Measurements from ENCODE around the gene OCLN. TPM values are rescaled to one million over a fixed set of nuclear protein-coding genes. Genes with fewer than 3 reads are reported as not detected.

OCLN gene
- total and polyA plus RNA-seq, 9 of the 15 experiments (the other 6 are each of a cell fraction or from before 2014, with no cell fraction given): 0.05 to 0.29 (median 0.15) TPM

GRCh38 chr5:69494452-69494851 is 1.9 kb downstream of the OCLN start:
- peaks cover 34 to 42% of the 10 kb centered on the region in 2 experiments for H3K27me3 ChIP-seq (ENCODE audit: control insufficient read depth in 2 of 2, insufficient read depth in 2 of 2, low read length in 2 of 2)
- H3K27ac ChIP-seq (ENCODE audit: extremely low read depth, low read depth, low read length): no peak overlapping the region
- FAIRE-seq (no peak), DNase-seq (ENCODE audit: extremely low read depth in 1 of 4, low spot score in 3 of 4) (no peak), ATAC-seq (no peak)
- H2AFZ ChIP-seq (ENCODE audit: low read depth, low read length): no peak overlapping the region
- TF ChIP-seq SPI1 (IDR thresholded peaks at IDR 0.05; ENCODE audit: borderline replicate concordance, low read depth, low read length) (no peak), ZFP36 (IDR thresholded peaks at IDR 0.05; ENCODE audit: low read depth, low read length, partially characterized antibody) (peak; percentile 4)
- POLR2A ChIA-PET: no interaction called here
- H3K9me1 ChIP-seq (ENCODE audit: control insufficient read depth, insufficient read depth, low read length): no peaks in the 10 kb centered on the region
- no TSS peak for BruUV-seq (replicated peaks)
- no peak overlapping the region for H3K9ac ChIP-seq (ENCODE audit: insufficient read depth in 1 of 2, low read depth in 2 of 2, low read length in 2 of 2)
- WGBS (ENCODE audit: insufficient coverage, low coverage, missing lambda C conversion rate): 9% methylated on average over 8 of the region's 8 CpGs
- intact Hi-C loops (cut with micrococcal nuclease): no loop called here
- H3K4me1 ChIP-seq (replicated peaks in 1 of 2; ENCODE audit: control insufficient read depth in 2 of 2, insufficient read depth in 2 of 2, low read length in 2 of 2): peaks cover 0 to 19% of the 10 kb centered on the region in 2 experiments; a peak in 2 of 5 replicates
- no peaks in the 10 kb centered on the region for H4K20me1 ChIP-seq (replicated peaks; ENCODE audit: control insufficient read depth, insufficient read depth, low read length)
- H3K4me2 ChIP-seq (ENCODE audit: insufficient read depth, low read length): no peak overlapping the region
- H3K36me3 ChIP-seq (ENCODE audit: control insufficient read depth, insufficient read depth, low read length): no peaks in the 10 kb centered on the region
- H3K79me2 ChIP-seq (ENCODE audit: control insufficient read depth, insufficient read depth, low read length): no peaks in the 10 kb centered on the region
- in situ Hi-C loops (cut with MboI): no loop called here
- CTCF ChIA-PET (ENCODE audit: low intra/inter-chr PET ratio): no interaction called here
- H3K9me3 ChIP-seq (replicated peaks; ENCODE audit: control insufficient read depth, insufficient read depth, low read depth, low read length): no peaks in the 10 kb centered on the region
- H3K4me3 ChIP-seq: no peak overlapping the region

GRCh38 chr5:69497006-69497520 is 4.5 kb downstream of the OCLN start:
- H3K9me1 ChIP-seq (ENCODE audit: control insufficient read depth, insufficient read depth, low read length): no peaks in the 10 kb centered on the region
- no peaks in the 10 kb centered on the region for H3K79me2 ChIP-seq (ENCODE audit: control insufficient read depth, insufficient read depth, low read length)
- H3K9ac ChIP-seq (ENCODE audit: insufficient read depth in 1 of 2, low read depth in 2 of 2, low read length in 2 of 2): no peak overlapping the region
- in situ Hi-C loops (cut with MboI): no loop called here
- H3K4me3 ChIP-seq: no peak overlapping the region
- H3K27ac ChIP-seq (ENCODE audit: extremely low read depth, low read depth, low read length): no peak overlapping the region
- H3K9me3 ChIP-seq (replicated peaks; ENCODE audit: control insufficient read depth, insufficient read depth, low read depth, low read length): no peaks in the 10 kb centered on the region
- no peak for DNase-seq (ENCODE audit: extremely low read depth in 1 of 4, low spot score in 3 of 4)
- no peaks in the 10 kb centered on the region for H4K20me1 ChIP-seq (replicated peaks; ENCODE audit: control insufficient read depth, insufficient read depth, low read length)
- POLR2A ChIA-PET: interaction anchor here (0.6 to 1.6 kb wide), 2 partner anchors 36 to 1720 kb away, joined by 4 to 5 read pairs; no protein-coding TSS in a partner anchor
- intact Hi-C loops (cut with micrococcal nuclease): no loop called here
- no peaks in the 10 kb centered on the region for H3K36me3 ChIP-seq (ENCODE audit: control insufficient read depth, insufficient read depth, low read length)
- H2AFZ ChIP-seq (ENCODE audit: low read depth, low read length): no peak overlapping the region
- 11% methylated on average over 5 of the region's 5 CpGs for WGBS (ENCODE audit: insufficient coverage, low coverage, missing lambda C conversion rate)
- H3K27me3 ChIP-seq (ENCODE audit: control insufficient read depth in 2 of 2, insufficient read depth in 2 of 2, low read length in 2 of 2): peaks cover 37 to 51% of the 10 kb centered on the region in 2 experiments
- no peak for FAIRE-seq
- H3K4me2 ChIP-seq (ENCODE audit: insufficient read depth, low read length): no peak overlapping the region
- CTCF ChIA-PET (ENCODE audit: low intra/inter-chr PET ratio): no interaction called here
- no TSS peak for BruUV-seq (replicated peaks)
- peaks cover 0 to 18% of the 10 kb centered on the region in 2 experiments; a peak in 2 of 5 replicates for H3K4me1 ChIP-seq (replicated peaks in 1 of 2; ENCODE audit: control insufficient read depth in 2 of 2, insufficient read depth in 2 of 2, low read length in 2 of 2)
- ATAC-seq: no peak
- TF ChIP-seq PHF21A (IDR thresholded peaks at IDR 0.05; ENCODE audit: borderline replicate concordance, low read depth) (no peak), ZNF318 (IDR thresholded peaks at IDR 0.05; ENCODE audit: borderline replicate concordance in 1 of 2, low read depth in 1 of 2) (no peak), PREB (CRISPR knock-in tag; IDR thresholded peaks at IDR 0.05) (no peak)

Data from K562 (cell line).